HEK293 (cell line): ENCODE data around the gene PADI3.

Experiments used
- CTCF ChIA-PET: fragments of 350-600 bp; formaldehyde crosslinking; extraction: SDS; loops from one replicate; lab custom pipeline; 2021; ENCODE audit warnings: antibody characterized with exemption; lab: Yijun Ruan, JAX
- POLR2A ChIA-PET: fragments of 300-600 bp; formaldehyde crosslinking; extraction: SDS; loops from one replicate; lab custom pipeline; 2020; ENCODE audit warnings: antibody characterized with exemption, inconsistent platforms; lab: Yijun Ruan, JAX
- H3K27ac ChIP-seq: fragments of 200-500 bp; sonication (Bioruptor generic); 2 replicates; pipeline ENCODE4 v1.5.1; 2014; ENCODE audit warnings: low read depth, low read length, control low read depth, inconsistent platforms; ENCODE audit errors: extremely low read depth
- H3K36me3 ChIP-seq, 2 experiments: fragments of 200-500 bp in 1 of 2; sonication (Bioruptor generic) in 1 of 2; 1 replicate in 1 of 2; 2 replicates in 1 of 2; pipeline ENCODE4 v1.5.1; 2014 to 2017; ENCODE audit warnings: inconsistent platforms in 2 of 2, low read length in 2 of 2; ENCODE audit not compliant: control insufficient read depth in 2 of 2, insufficient read depth in 1 of 2
- H3K4me1 ChIP-seq: fragments of 200-500 bp; sonication (Bioruptor generic); 2 replicates; pipeline ENCODE4 v1.5.1; 2014; ENCODE audit warnings: mild to moderate bottlenecking, low read length, inconsistent platforms; ENCODE audit not compliant: control insufficient read depth, insufficient read depth
- H3K4me3 ChIP-seq: 2 replicates; pipeline ENCODE4 v1.5.1; 2011; ENCODE audit warnings: low read depth, mild to moderate bottlenecking, control low read depth, low read length, moderate library complexity
- H3K9me3 ChIP-seq: fragments of 200-500 bp; sonication (Bioruptor generic); 2 replicates; pipeline ENCODE4 v1.5.1; 2014; ENCODE audit warnings: low read depth, low read length, inconsistent platforms; ENCODE audit not compliant: control insufficient read depth, insufficient read depth
- HOXD13 ChIP-seq: sonication (generic); formaldehyde crosslinking; IDR thresholded peaks from 2 replicates; pipeline ENCODE4 v1.8.0; 2022; ENCODE audit warnings: missing genetic modification reagents, borderline replicate concordance
- IKZF3 ChIP-seq: fragments of 450-650 bp; IDR thresholded peaks from 2 replicates; pipeline ENCODE4 v1.5.0; 2018; ENCODE audit warnings: missing biosample characterization, mild to moderate bottlenecking, missing genetic modification characterization, moderate library complexity
- KLF9 ChIP-seq: fragments of 450-650 bp; formaldehyde crosslinking; IDR thresholded peaks from 2 replicates; pipeline ENCODE4 v1.5.1; 2016; ENCODE audit warnings: missing biosample characterization, missing genetic modification characterization, low read depth
- PRDM1 ChIP-seq: fragments of 450-650 bp; formaldehyde crosslinking; IDR thresholded peaks from 2 replicates; pipeline ENCODE4; 2016; ENCODE audit warnings: missing biosample characterization, missing genetic modification characterization
- TRIM28 ChIP-seq: IDR thresholded peaks from 2 replicates; pipeline ENCODE4 v1.6.1; 2011; ENCODE audit warnings: low read length, control low read depth, borderline replicate concordance
- ZFP3 ChIP-seq: fragments of 450-650 bp; formaldehyde crosslinking; IDR thresholded peaks from 2 replicates; pipeline ENCODE4 v1.5.1; 2016; ENCODE audit warnings: low read depth, missing biosample characterization, missing genetic modification characterization
- ZFP37 ChIP-seq: fragments of 450-650 bp; formaldehyde crosslinking; IDR thresholded peaks from 2 replicates; pipeline ENCODE4 v1.5.1; 2016; ENCODE audit warnings: missing biosample characterization, missing genetic modification characterization
- ZFP69B ChIP-seq: fragments of 450-650 bp; formaldehyde crosslinking; IDR thresholded peaks from 2 replicates; pipeline ENCODE4 v1.5.1; 2016; ENCODE audit warnings: missing biosample characterization, missing genetic modification characterization
- ZNF114 ChIP-seq: fragments of 450-650 bp; formaldehyde crosslinking; IDR thresholded peaks from 2 replicates; pipeline ENCODE4 v1.5.0; 2017; ENCODE audit warnings: missing biosample characterization, missing genetic modification characterization
- ZNF157 ChIP-seq: fragments of 450-650 bp; formaldehyde crosslinking; IDR thresholded peaks from 2 replicates; pipeline ENCODE4 v1.5.1; 2016; ENCODE audit warnings: missing biosample characterization, missing genetic modification characterization
- ZNF19 ChIP-seq: fragments of 450-650 bp; formaldehyde crosslinking; IDR thresholded peaks from 2 replicates; pipeline ENCODE4; 2016; ENCODE audit warnings: missing biosample characterization, missing genetic modification characterization, low read depth
- ZNF214 ChIP-seq: fragments of 450-650 bp; formaldehyde crosslinking; IDR thresholded peaks from 2 replicates; pipeline ENCODE4 v1.5.1; 2017; ENCODE audit warnings: missing biosample characterization, mild to moderate bottlenecking, missing genetic modification characterization, borderline replicate concordance
- ZNF221 ChIP-seq: fragments of 450-650 bp; formaldehyde crosslinking; IDR thresholded peaks from 2 replicates; pipeline ENCODE4 v1.5.1; 2017; ENCODE audit warnings: missing biosample characterization, missing genetic modification characterization, borderline replicate concordance
- ZNF416 ChIP-seq: fragments of 450-650 bp; formaldehyde crosslinking; IDR thresholded peaks from 2 replicates; pipeline ENCODE4 v1.5.1; 2016; ENCODE audit warnings: missing biosample characterization, missing genetic modification characterization
- ZNF501 ChIP-seq: fragments of 450-650 bp; formaldehyde crosslinking; IDR thresholded peaks from 2 replicates; pipeline ENCODE4 v1.5.1; 2016; ENCODE audit warnings: missing biosample characterization, missing genetic modification characterization
- ZNF571 ChIP-seq: fragments of 450-650 bp; formaldehyde crosslinking; IDR thresholded peaks from 2 replicates; pipeline ENCODE4 v1.5.0; 2017; ENCODE audit warnings: missing biosample characterization, missing genetic modification characterization
- ZNF629 ChIP-seq: fragments of 450-650 bp; formaldehyde crosslinking; IDR thresholded peaks from 2 replicates; pipeline ENCODE4 v1.5.1; 2017; ENCODE audit warnings: missing biosample characterization, missing genetic modification characterization
- ZNF664 ChIP-seq: fragments of 450-650 bp; formaldehyde crosslinking; IDR thresholded peaks from 2 replicates; pipeline ENCODE4 v1.5.1; 2016; ENCODE audit warnings: missing biosample characterization, missing genetic modification characterization
- ZNF843 ChIP-seq: fragments of 450-650 bp; formaldehyde crosslinking; IDR thresholded peaks from 2 replicates; pipeline ENCODE4 v1.5.1; 2016; ENCODE audit warnings: missing biosample characterization, missing genetic modification characterization
- ZXDB ChIP-seq: fragments of 450-650 bp; formaldehyde crosslinking; IDR thresholded peaks from 2 replicates; pipeline ENCODE4 v1.5.1; 2016; ENCODE audit warnings: missing biosample characterization, missing genetic modification characterization
- TF ChIP-seq, protein P1 (sequence below): fragments of 450-650 bp; formaldehyde crosslinking; IDR thresholded peaks from 2 replicates; pipeline ENCODE4 v1.5.1; 2017; ENCODE audit warnings: missing biosample characterization, missing genetic modification characterization
- TF ChIP-seq, protein P2 (sequence below): fragments of 450-650 bp; formaldehyde crosslinking; IDR thresholded peaks from 2 replicates; pipeline ENCODE4 v1.5.1; 2016; ENCODE audit warnings: missing biosample characterization, missing genetic modification characterization
- TF ChIP-seq, protein P3 (sequence below): fragments of 450-650 bp; formaldehyde crosslinking; IDR thresholded peaks from 2 replicates; pipeline ENCODE4 v1.5.1; 2016; ENCODE audit warnings: missing biosample characterization, missing genetic modification characterization, borderline replicate concordance
- TF ChIP-seq, protein P4 (sequence below): fragments of 450-650 bp; formaldehyde crosslinking; IDR thresholded peaks from 2 replicates; pipeline ENCODE4 v1.5.1; 2016; ENCODE audit warnings: missing biosample characterization, missing genetic modification characterization

PADI3 gene

DNA sequence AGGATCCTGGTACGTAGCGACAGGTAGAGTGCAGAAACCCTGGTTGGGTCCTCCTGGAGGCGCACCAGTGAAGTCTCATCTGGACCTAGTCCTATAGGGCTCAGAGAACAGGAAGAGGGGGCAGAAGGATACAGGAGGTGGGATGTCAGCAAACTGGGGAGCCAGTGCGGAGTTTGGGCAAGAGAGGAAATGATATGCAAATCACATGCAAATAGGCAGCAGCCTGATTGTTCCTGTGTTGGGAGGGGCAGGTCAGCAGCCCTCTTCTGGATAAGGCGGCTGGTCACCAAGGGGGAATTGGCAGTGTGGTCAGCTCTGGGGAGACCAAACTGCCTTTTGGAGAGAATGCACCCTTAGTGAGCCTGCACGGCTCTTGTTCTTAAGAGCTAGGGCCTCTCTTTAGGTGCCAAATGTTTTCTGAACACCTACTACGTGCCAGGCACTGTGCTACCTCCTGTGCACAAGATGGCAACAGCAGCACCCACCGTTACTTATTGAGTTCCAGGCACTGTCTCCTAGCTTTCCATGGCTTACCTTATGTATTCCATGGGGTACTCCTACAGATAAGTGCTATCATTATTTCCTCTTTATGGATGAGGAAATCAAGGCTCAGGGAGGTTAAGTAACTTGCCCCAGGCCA, 18.1 kb upstream of the PADI3 start (continued):
- TF ChIP-seq, protein P1, sequence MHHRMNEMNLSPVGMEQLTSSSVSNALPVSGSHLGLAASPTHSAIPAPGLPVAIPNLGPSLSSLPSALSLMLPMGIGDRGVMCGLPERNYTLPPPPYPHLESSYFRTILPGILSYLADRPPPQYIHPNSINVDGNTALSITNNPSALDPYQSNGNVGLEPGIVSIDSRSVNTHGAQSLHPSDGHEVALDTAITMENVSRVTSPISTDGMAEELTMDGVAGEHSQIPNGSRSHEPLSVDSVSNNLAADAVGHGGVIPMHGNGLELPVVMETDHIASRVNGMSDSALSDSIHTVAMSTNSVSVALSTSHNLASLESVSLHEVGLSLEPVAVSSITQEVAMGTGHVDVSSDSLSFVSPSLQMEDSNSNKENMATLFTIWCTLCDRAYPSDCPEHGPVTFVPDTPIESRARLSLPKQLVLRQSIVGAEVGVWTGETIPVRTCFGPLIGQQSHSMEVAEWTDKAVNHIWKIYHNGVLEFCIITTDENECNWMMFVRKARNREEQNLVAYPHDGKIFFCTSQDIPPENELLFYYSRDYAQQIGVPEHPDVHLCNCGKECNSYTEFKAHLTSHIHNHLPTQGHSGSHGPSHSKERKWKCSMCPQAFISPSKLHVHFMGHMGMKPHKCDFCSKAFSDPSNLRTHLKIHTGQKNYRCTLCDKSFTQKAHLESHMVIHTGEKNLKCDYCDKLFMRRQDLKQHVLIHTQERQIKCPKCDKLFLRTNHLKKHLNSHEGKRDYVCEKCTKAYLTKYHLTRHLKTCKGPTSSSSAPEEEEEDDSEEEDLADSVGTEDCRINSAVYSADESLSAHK (tag by site-specific recombination), result no peak
- TF ChIP-seq, protein P2, sequence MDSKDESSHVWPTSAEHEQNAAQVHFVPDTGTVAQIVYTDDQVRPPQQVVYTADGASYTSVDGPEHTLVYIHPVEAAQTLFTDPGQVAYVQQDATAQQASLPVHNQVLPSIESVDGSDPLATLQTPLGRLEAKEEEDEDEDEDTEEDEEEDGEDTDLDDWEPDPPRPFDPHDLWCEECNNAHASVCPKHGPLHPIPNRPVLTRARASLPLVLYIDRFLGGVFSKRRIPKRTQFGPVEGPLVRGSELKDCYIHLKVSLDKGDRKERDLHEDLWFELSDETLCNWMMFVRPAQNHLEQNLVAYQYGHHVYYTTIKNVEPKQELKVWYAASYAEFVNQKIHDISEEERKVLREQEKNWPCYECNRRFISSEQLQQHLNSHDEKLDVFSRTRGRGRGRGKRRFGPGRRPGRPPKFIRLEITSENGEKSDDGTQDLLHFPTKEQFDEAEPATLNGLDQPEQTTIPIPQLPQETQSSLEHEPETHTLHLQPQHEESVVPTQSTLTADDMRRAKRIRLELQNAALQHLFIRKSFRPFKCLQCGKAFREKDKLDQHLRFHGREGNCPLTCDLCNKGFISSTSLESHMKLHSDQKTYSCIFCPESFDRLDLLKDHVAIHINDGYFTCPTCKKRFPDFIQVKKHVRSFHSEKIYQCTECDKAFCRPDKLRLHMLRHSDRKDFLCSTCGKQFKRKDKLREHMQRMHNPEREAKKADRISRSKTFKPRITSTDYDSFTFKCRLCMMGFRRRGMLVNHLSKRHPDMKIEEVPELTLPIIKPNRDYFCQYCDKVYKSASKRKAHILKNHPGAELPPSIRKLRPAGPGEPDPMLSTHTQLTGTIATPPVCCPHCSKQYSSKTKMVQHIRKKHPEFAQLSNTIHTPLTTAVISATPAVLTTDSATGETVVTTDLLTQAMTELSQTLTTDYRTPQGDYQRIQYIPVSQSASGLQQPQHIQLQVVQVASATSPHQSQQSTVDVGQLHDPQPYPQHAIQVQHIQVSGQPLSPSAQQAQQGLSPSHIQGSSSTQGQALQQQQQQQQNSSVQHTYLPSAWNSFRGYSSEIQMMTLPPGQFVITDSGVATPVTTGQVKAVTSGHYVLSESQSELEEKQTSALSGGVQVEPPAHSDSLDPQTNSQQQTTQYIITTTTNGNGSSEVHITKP (tag by site-specific recombination), result no peak
- TF ChIP-seq ZNF19 (tag by site-specific recombination), result no peak
- no peak for TF ChIP-seq ZXDB (tag by site-specific recombination)
- peak; percentile 35; the same call in 1 of the 2 replicates for TF ChIP-seq TRIM28
- no peak for TF ChIP-seq ZNF571 (tag by site-specific recombination)
- TF ChIP-seq ZFP3 (tag by site-specific recombination), result no peak
- TF ChIP-seq KLF9 (tag by site-specific recombination), result no peak

GRCh38 chr1:17232759-17233661, 15.9 kb upstream of the PADI3 start:
- ChIA-PET POLR2A (interaction anchor here (2.0 to 3.2 kb wide), 2 partner anchors 20 to 25 kb away, joined by 10 to 12 read pairs; no protein-coding TSS in a partner anchor), CTCF (interaction anchor here (0.7 to 11.3 kb wide), 4 partner anchors 12 to 108 kb away, joined by 3 to 281 read pairs (median 4); partner anchors contain the start of gene PADI2)
- Histone ChIP-seq H3K4me1 (peaks cover 14% of the 10 kb centered on the region), H3K4me3 (peak overlapping the region; percentile 7; the same call in 1 of the 2 replicates), H3K9me3 (no peaks in the 10 kb centered on the region), H3K27ac (peak overlapping the region; percentile 55; the same call in 1 of the 2 replicates), H3K36me3 (no peaks in the 10 kb centered on the region)
- TF ChIP-seq, protein P3, sequence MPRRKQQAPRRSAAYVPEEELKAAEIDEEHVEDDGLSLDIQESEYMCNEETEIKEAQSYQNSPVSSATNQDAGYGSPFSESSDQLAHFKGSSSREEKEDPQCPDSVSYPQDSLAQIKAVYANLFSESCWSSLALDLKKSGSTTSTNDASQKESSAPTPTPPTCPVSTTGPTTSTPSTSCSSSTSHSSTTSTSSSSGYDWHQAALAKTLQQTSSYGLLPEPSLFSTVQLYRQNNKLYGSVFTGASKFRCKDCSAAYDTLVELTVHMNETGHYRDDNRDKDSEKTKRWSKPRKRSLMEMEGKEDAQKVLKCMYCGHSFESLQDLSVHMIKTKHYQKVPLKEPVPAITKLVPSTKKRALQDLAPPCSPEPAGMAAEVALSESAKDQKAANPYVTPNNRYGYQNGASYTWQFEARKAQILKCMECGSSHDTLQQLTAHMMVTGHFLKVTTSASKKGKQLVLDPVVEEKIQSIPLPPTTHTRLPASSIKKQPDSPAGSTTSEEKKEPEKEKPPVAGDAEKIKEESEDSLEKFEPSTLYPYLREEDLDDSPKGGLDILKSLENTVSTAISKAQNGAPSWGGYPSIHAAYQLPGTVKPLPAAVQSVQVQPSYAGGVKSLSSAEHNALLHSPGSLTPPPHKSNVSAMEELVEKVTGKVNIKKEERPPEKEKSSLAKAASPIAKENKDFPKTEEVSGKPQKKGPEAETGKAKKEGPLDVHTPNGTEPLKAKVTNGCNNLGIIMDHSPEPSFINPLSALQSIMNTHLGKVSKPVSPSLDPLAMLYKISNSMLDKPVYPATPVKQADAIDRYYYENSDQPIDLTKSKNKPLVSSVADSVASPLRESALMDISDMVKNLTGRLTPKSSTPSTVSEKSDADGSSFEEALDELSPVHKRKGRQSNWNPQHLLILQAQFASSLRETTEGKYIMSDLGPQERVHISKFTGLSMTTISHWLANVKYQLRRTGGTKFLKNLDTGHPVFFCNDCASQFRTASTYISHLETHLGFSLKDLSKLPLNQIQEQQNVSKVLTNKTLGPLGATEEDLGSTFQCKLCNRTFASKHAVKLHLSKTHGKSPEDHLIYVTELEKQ (tag by site-specific recombination), result 0 out of 2 replicates have a peak, but pooled peaks have one; percentile 44
- TF ChIP-seq ZNF843 (tag by site-specific recombination) (peak; percentile 87), ZFP37 (tag by site-specific recombination) (no peak), HOXD13 (CRISPR knock-in tag) (peak; percentile 91), IKZF3 (tag by site-specific recombination) (peak; percentile 90), ZNF214 (tag by site-specific recombination) (no peak), ZNF629 (tag by site-specific recombination) (peak; percentile 77), ZFP69B (tag by site-specific recombination) (peak; percentile 25; the same call in 1 of the 2 replicates), ZNF664 (tag by site-specific recombination) (no peak), ZXDB (tag by site-specific recombination) (peak; percentile 84), ZNF416 (tag by site-specific recombination) (no peak), ZNF157 (tag by site-specific recombination) (no peak), ZNF501 (tag by site-specific recombination) (0 out of 2 replicates have a peak, but pooled peaks have one; percentile 14), ZNF221 (tag by site-specific recombination) (no peak), ZNF114 (tag by site-specific recombination) (no peak), PRDM1 (tag by site-specific recombination) (no peak)
- TF ChIP-seq, protein P4, sequence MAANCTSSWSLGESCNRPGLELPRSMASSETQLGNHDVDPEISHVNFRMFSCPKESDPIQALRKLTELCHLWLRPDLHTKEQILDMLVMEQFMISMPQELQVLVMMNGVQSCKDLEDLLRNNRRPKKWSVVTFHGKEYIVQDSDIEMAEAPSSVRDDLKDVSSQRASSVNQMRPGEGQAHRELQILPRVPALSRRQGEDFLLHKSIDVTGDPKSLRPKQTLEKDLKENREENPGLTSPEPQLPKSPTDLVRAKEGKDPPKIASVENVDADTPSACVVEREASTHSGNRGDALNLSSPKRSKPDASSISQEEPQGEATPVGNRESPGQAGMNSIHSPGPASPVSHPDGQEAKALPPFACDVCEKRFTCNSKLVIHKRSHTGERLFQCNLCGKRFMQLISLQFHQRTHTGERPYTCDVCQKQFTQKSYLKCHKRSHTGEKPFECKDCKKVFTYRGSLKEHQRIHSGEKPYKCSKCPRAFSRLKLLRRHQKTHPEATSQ (tag by site-specific recombination), result no peak
